HepG2 (cell line): ENCODE measurements around the gene MIEF2. TPM values are rescaled to one million over a fixed set of nuclear protein-coding genes. Genes with fewer than 3 reads are reported as not detected.

ENCODE experiments used
- ATAC-seq: fragments of 200-7000 bp; cut with Tn5 transposase; 3 replicates; pipeline ENCODE4 v1.9.1; 2020; ENCODE audit warnings: mild to moderate bottlenecking, moderate library complexity
- BruUV-seq: library from RNA; stranded (reverse); fragments of 400-500 nt; replicated peaks from 2 replicates; lab custom pipeline; 2021; lab: Mats Ljungman, UMichigan
- CTCF ChIA-PET: fragments of 300-600 bp; formaldehyde crosslinking; extraction: SDS; loops from one replicate; lab custom pipeline; 2021; ENCODE audit warnings: low total read pairs, inconsistent platforms, low intra/inter-chr PET ratio; lab: Yijun Ruan, JAX
- POLR2A ChIA-PET: fragments of 350-600 bp; sonication (Branson Sonifier 250); formaldehyde crosslinking; loops from one replicate; lab custom pipeline; 2020; ENCODE audit warnings: antibody characterized with exemption, inconsistent platforms; lab: Yijun Ruan, JAX
- DNase-seq: peaks from one replicate; pipeline ENCODE4 v3.0.0-alpha.2; 2015; ENCODE audit warnings: low spot score
- FAIRE-seq: peaks from 3 replicates; lab custom pipeline; 2011; peaks lifted over from hg19 to GRCh38; lab: Jason Lieb, UNC
- H2AFZ ChIP-seq: one replicate; pipeline ENCODE4 v1.6.1; 2011; ENCODE audit warnings: low read length, inconsistent platforms
- H3K27ac ChIP-seq: fragments of 300-600 bp; 3 replicates; pipeline ENCODE4 v1.8.0; 2011; ENCODE audit warnings: mixed run types, mild to moderate bottlenecking, mixed read lengths, low read length, inconsistent platforms; ENCODE audit not compliant: insufficient read depth; ENCODE audit errors: extremely low read length
- H3K27me3 ChIP-seq, 2 experiments: fragments of 200-600 bp in 1 of 2; 2 replicates in 1 of 2; 3 replicates in 1 of 2; pipeline versions ENCODE4 v1.6.0 to v1.8.0; 2011; ENCODE audit warnings: low read length in 2 of 2, mild to moderate bottlenecking in 2 of 2, moderate library complexity in 2 of 2, inconsistent platforms in 1 of 2; ENCODE audit not compliant: insufficient read depth in 2 of 2, control insufficient read depth in 1 of 2
- H3K36me3 ChIP-seq, 2 experiments: fragments of 200-600 bp in 1 of 2; replicated peaks in 1 of 2; 2 replicates in 1 of 2; 3 replicates in 1 of 2; pipeline versions ENCODE4 v1.5.1 to v1.8.0; 2011; ENCODE audit warnings: low read length in 2 of 2, inconsistent platforms in 1 of 2; ENCODE audit not compliant: insufficient read depth in 2 of 2, control insufficient read depth in 1 of 2
- H3K4me1 ChIP-seq: 2 replicates; pipeline ENCODE4 v1.5.1; 2012; ENCODE audit warnings: low read length, inconsistent platforms; ENCODE audit not compliant: insufficient read depth
- H3K4me2 ChIP-seq: 2 replicates; pipeline ENCODE4 v1.6.0; 2011; ENCODE audit warnings: low read depth, low read length, inconsistent platforms
- H3K4me3 ChIP-seq, 3 experiments: fragments of 200-600 bp in 1 of 3; sonication (generic), shearing (Covaris generic) in 1 of 3; replicated peaks in 1 of 3; 2 replicates each; pipeline ENCODE4 v1.5.1; 2011 to 2016; ENCODE audit warnings: low read length in 3 of 3, inconsistent platforms in 2 of 3, low read depth in 2 of 3, mild to moderate bottlenecking in 2 of 3, control low read depth in 1 of 3, mixed read lengths in 1 of 3; ENCODE audit not compliant: insufficient read depth in 1 of 3
- H3K79me2 ChIP-seq: one replicate; pipeline ENCODE4 v1.6.1; 2011; ENCODE audit warnings: low read length, inconsistent platforms; ENCODE audit not compliant: insufficient read depth
- H3K9ac ChIP-seq: 2 replicates; pipeline ENCODE4 v1.6.0; 2011; ENCODE audit warnings: mild to moderate bottlenecking, low read depth, low read length, inconsistent platforms; ENCODE audit not compliant: insufficient read depth
- H3K9me3 ChIP-seq: 2 replicates; pipeline ENCODE4 v1.5.1; 2012; ENCODE audit warnings: mild to moderate bottlenecking, low read length
- H4K20me1 ChIP-seq: 2 replicates; pipeline ENCODE4 v1.6.0; 2011; ENCODE audit warnings: inconsistent platforms, mild to moderate bottlenecking, low read length, moderate library complexity; ENCODE audit not compliant: insufficient read depth
- AGO2 ChIP-seq: fragments of 200-400 bp; formaldehyde crosslinking; optimal IDR thresholded peaks from 2 replicates; pipeline ENCODE3; 2017; ENCODE audit warnings: mild to moderate bottlenecking, low read depth, low read length, moderate library complexity
- KLF15 ChIP-seq: sonication (generic); formaldehyde crosslinking; IDR thresholded peaks from 2 replicates; pipeline ENCODE4 v1.8.1; 2023; ENCODE audit warnings: borderline replicate concordance, mild to moderate bottlenecking, inconsistent platforms, missing genetic modification reagents, mixed read lengths
- RBFOX2 ChIP-seq: fragments of 200-400 bp; formaldehyde crosslinking; IDR thresholded peaks from 2 replicates; pipeline ENCODE4 v1.6.1; 2017; ENCODE audit warnings: low read depth, mild to moderate bottlenecking, low read length
- WGBS: methylation state at CpG from one replicate; pipeline ENCODE4 v1.1.6; 2017; ENCODE audit warnings: low lambda C conversion rate; 5-methylcytosine and 5-hydroxymethylcytosine counted together
- in situ Hi-C: cut with HindIII; loops from 2 replicates; pipeline ENCODE4 v1.10.0; 2017; ENCODE audit warnings: low pct_unique_long_range_greater_than_20kb; ENCODE audit not compliant: extremely low pct_ligation_motif_present
- intact Hi-C: fragments of 100-400 bp; cut with micrococcal nuclease; formaldehyde crosslinking; loops from one replicate; pipeline ENCODE4 v1.10.0; 2022; ENCODE audit not compliant: unreplicated experiment
- polyA plus RNA-seq, 8 experiments: library from polyadenylated mRNA; depleted of rRNA in 3 of 8; stranded (reverse) in 7 of 8; unstranded in 1 of 8; fragments of >200 nt; fragmentation: Illumina TruSeq in 4 of 8; extraction: Trizol in 4 of 8; gene quantifications; 2 replicates each; pipeline versions ENCODE4 v1.2.1 to v1.2.3, GENCODE V29; 2011 to 2016; ENCODE audit warnings: low read depth in 4 of 8, missing spikeins in 1 of 8, mixed read lengths in 1 of 8; ENCODE audit not compliant: insufficient read depth in 1 of 8
- total RNA-seq, 5 experiments: library from RNA; depleted of rRNA; stranded (reverse); fragments of >200 nt; fragmentation: Illumina TruSeq; extraction: Trizol; gene quantifications; 2 replicates each; pipeline ENCODE4 v1.2.3, GENCODE V29; 2016; ENCODE audit warnings: low read depth in 1 of 5
- TF ChIP-seq, protein P1 (sequence below): sonication (generic); formaldehyde crosslinking; IDR thresholded peaks from 2 replicates; pipeline ENCODE4 v1.4.0; 2020; ENCODE audit warnings: missing genetic modification reagents
- TF ChIP-seq, protein P2 (sequence below): sonication (generic); formaldehyde crosslinking; IDR thresholded peaks from 2 replicates; pipeline ENCODE4 v1.4.0; 2020; ENCODE audit warnings: mild to moderate bottlenecking, missing genetic modification reagents

Gene MIEF2
- total and polyA plus RNA-seq, 2 of the 13 experiments (the other 11 are each of a cell fraction or from before 2014, with no cell fraction given), result 6.0 to 8.0 TPM

DNA sequence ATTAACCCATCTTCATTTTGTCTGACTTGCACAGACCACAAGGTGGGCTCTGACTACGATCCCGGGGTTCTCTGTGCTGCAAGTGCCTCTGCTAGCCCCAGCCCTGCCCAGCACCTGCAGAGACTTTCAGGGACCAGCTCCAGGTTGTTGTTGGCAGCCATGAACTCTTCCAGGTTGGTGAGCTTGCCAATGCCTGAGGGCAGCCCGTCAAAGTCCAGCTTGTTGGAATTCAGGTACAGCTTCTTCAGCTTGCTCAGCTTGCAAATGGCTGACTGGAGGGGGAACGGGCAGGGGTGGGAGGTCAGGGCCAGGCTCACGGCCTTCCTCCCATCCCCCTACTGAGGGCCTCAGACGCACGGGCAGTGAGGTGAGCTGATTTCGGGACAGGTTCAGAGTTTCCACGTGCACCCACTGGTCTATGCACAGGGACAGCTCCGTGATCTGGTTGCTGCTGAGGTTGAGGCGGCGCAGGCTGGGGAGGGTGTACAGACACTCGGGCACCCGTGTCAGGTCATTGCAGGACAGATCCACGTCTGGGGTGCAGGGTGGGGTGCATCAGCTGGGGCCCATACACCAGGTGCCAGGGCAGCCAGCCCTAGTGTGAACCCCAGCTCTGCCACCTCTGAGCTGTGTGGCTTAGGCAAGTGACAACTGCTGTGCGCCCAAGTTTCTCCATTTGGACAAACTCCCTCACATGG lies 7.1 kb upstream of the MIEF2 start:
- Histone ChIP-seq H3K4me3 (no peak overlapping the region), H3K9ac (no peak overlapping the region), H3K4me2 (no peak overlapping the region), H3K27me3 (no peaks in the 10 kb centered on the region; a peak in 1 of 5 replicates), H3K36me3 (peaks cover 35 to 69% of the 10 kb centered on the region in 2 experiments; a peak in 4 of 5 replicates), H3K9me3 (no peaks in the 10 kb centered on the region), H3K79me2 (peaks cover 21% of the 10 kb centered on the region), H3K4me1 (peaks cover 15% of the 10 kb centered on the region), H2AFZ (no peak overlapping the region), H3K27ac (no peak overlapping the region), H4K20me1 (peaks cover 8% of the 10 kb centered on the region; the same call in 1 of the 2 replicates)
- no peak for FAIRE-seq
- intact Hi-C loops, result no loop called here
- no peak for DNase-seq
- TF ChIP-seq AGO2 (peak; percentile 23), RBFOX2 (0 out of 2 replicates have a peak, but pooled peaks have one; percentile 27), KLF15 (CRISPR knock-in tag) (no peak)
- TF ChIP-seq, protein P1, sequence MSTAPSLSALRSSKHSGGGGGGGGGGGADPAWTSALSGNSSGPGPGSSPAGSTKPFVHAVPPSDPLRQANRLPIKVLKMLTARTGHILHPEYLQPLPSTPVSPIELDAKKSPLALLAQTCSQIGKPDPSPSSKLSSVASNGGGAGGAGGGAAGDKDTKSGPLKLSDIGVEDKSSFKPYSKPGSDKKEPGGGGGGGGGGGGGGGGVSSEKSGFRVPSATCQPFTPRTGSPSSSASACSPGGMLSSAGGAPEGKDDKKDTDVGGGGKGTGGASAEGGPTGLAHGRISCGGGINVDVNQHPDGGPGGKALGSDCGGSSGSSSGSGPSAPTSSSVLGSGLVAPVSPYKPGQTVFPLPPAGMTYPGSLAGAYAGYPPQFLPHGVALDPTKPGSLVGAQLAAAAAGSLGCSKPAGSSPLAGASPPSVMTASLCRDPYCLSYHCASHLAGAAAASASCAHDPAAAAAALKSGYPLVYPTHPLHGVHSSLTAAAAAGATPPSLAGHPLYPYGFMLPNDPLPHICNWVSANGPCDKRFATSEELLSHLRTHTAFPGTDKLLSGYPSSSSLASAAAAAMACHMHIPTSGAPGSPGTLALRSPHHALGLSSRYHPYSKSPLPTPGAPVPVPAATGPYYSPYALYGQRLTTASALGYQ (CRISPR knock-in tag), result no peak
- TF ChIP-seq, protein P2, sequence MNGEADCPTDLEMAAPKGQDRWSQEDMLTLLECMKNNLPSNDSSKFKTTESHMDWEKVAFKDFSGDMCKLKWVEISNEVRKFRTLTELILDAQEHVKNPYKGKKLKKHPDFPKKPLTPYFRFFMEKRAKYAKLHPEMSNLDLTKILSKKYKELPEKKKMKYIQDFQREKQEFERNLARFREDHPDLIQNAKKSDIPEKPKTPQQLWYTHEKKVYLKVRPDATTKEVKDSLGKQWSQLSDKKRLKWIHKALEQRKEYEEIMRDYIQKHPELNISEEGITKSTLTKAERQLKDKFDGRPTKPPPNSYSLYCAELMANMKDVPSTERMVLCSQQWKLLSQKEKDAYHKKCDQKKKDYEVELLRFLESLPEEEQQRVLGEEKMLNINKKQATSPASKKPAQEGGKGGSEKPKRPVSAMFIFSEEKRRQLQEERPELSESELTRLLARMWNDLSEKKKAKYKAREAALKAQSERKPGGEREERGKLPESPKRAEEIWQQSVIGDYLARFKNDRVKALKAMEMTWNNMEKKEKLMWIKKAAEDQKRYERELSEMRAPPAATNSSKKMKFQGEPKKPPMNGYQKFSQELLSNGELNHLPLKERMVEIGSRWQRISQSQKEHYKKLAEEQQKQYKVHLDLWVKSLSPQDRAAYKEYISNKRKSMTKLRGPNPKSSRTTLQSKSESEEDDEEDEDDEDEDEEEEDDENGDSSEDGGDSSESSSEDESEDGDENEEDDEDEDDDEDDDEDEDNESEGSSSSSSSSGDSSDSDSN, result no peak
- ATAC-seq, result no peak
- ChIA-PET CTCF (no interaction called here), POLR2A (interaction anchor here (0.7 kb wide), 1 partner anchor 61 kb away, joined by 3 read pairs; the partner anchor contains the start of gene TOP3A)
- BruUV-seq, result no TSS peak
- in situ Hi-C loops, result no loop called here
- 96% methylated on average over 12 of the region's 16 CpGs for WGBS
